Measurements from ENCODE around the gene WDR1. TPM values are rescaled to one million over a fixed set of nuclear protein-coding genes. Genes with fewer than 3 reads are reported as not detected.

Gene WDR1
- total RNA-seq, 1 experiment from 2014 or later = 258 TPM

DNA sequence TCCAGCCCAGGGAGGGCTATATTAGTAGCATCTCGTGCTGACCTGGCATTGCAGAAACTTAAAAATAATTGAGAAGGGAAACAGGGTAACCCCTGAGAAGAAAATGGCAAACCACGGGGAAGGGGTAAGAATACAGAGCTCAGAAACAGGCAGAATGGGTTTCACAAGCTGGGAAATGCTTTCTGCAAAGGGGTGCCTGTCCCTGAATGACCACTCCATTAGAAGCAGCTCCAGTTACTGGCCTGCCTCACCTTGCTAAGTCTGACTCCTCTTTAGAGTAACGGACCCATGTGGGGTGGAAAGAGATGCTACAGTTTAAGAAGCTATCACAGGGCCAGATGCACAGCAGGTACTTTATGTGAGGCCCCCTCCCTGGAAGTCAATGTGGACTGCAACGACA is 2.5 kb downstream of the WDR1 start:
- no peaks in the 10 kb centered on the region for H3K9me2 ChIP-seq (ENCODE audit: insufficient read depth)
- BruUV-seq (replicated peaks) = no TSS peak
- peaks cover 51% of the 10 kb centered on the region for H4K20me1 ChIP-seq (ENCODE audit: insufficient read depth)
- peaks cover 28% of the 10 kb centered on the region; the same call in 1 of the 2 replicates for H3K36me3 ChIP-seq (ENCODE audit: low read depth)
- POLR2A ChIA-PET (ENCODE audit: unreplicated experiment) = interaction anchor here (0.6 kb wide), 1 partner anchor 18 kb away, joined by 3 read pairs; no protein-coding TSS in a partner anchor
- CTCF ChIA-PET = no interaction called here
- intact Hi-C loops (cut with micrococcal nuclease; ENCODE audit: unreplicated experiment) = no loop called here
- TF ChIP-seq EZH2 (IDR thresholded peaks at IDR 0.05; ENCODE audit: low read depth) = no peak
- TF ChIP-seq, protein P1, sequence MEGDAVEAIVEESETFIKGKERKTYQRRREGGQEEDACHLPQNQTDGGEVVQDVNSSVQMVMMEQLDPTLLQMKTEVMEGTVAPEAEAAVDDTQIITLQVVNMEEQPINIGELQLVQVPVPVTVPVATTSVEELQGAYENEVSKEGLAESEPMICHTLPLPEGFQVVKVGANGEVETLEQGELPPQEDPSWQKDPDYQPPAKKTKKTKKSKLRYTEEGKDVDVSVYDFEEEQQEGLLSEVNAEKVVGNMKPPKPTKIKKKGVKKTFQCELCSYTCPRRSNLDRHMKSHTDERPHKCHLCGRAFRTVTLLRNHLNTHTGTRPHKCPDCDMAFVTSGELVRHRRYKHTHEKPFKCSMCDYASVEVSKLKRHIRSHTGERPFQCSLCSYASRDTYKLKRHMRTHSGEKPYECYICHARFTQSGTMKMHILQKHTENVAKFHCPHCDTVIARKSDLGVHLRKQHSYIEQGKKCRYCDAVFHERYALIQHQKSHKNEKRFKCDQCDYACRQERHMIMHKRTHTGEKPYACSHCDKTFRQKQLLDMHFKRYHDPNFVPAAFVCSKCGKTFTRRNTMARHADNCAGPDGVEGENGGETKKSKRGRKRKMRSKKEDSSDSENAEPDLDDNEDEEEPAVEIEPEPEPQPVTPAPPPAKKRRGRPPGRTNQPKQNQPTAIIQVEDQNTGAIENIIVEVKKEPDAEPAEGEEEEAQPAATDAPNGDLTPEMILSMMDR (conservative IDR thresholded peaks at IDR 0.05) = no peak
- no peak for DNase-seq
- H3K27me3 ChIP-seq (ENCODE audit: insufficient read depth, low read depth) = no peaks in the 10 kb centered on the region
- H3K27ac ChIP-seq = no peak overlapping the region
- H3F3A ChIP-seq (ENCODE audit: insufficient read depth, low read depth) = 0 out of 2 replicates have a peak, but pooled peaks cover under 1% of the 10 kb centered on the region
- no peak overlapping the region for H3K4me2 ChIP-seq
- H3K4me3 ChIP-seq = no peak overlapping the region
- no peaks in the 10 kb centered on the region for H3K9me3 ChIP-seq (ENCODE audit: insufficient read depth, low read depth)
- H3K4me1 ChIP-seq (replicated peaks; ENCODE audit: insufficient read depth) = peaks cover 10% of the 10 kb centered on the region
- H3K79me2 ChIP-seq (ENCODE audit: low read depth) = peaks cover 70% of the 10 kb centered on the region
- no peak overlapping the region for H2AFZ ChIP-seq

DNA sequence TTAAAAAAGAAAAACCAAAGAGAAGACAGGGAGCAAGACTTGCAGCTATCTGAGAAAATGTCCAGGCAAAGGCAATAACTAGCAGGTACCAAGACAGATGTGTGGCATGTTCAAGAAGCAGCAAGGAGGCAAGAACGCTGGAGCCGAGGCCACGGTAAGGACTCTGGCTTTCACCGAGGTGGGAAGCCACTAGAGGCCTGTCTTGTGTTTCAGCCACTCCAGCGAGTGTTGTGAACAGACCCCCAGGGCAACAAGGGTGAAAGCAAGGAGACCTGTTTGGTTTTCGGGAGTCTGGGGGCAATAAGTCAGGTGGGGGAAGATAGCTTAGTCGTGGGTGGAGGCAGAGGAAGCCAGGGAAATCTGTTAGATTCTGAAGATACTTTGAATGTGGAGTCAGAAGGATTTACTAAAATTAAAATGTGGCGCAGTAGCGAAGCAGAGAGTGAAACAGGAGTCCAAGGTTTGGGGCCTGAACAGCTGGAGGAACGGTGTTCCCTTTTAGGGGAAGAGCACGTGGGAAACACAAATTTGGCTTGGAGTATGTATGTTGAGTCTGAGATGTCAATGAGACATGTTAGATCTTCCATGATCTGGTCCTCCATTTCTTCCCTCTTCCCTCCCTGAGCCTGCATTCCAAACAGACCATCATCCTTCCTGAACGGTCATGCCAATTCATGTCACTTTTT is 3.1 kb downstream of the WDR1 start:
- POLR2A ChIA-PET (ENCODE audit: unreplicated experiment) = no interaction called here
- no peak overlapping the region for H3K27ac ChIP-seq

DNA sequence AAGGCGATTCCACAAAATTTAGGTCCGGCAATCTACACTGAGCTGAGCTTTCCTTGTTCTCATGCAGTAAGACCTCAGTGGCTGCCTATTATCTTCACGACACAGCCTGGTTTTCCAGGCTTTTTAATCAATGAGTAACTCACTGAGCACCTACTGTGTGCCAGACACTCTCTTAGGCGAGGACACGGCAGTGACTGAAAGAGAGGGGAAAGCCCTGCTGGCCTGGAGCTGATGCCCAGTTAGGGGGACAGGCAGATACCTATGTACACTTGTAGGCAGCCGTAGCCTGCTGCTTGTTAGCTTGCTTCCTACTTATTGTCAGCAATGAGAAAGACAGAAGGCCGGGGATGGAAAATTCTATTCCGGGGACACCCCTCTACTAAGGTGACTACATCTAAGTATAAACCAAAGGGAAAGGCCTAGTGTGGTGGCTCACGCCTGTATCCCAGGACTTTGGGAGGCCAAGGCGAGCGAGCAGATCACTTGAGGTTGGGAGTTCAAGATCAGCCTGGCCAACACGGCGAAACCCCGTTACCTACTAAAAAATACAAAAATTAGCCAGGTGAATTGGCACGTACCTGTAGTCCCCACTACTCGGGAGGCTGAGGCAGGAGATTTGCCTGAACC is 3.8 kb downstream of the WDR1 start:
- no peak overlapping the region for H3K27ac ChIP-seq
- peaks cover 10% of the 10 kb centered on the region for H3K4me1 ChIP-seq (replicated peaks; ENCODE audit: insufficient read depth)
- POLR2A ChIA-PET (ENCODE audit: unreplicated experiment) = no interaction called here

More for the DNA sequence above, 3.1 kb downstream of the WDR1 start:
- no peaks in the 10 kb centered on the region for H3K27me3 ChIP-seq (ENCODE audit: insufficient read depth, low read depth)
- H4K20me1 ChIP-seq (ENCODE audit: insufficient read depth) = peaks cover 58% of the 10 kb centered on the region
- H3K9me3 ChIP-seq (ENCODE audit: insufficient read depth, low read depth) = no peaks in the 10 kb centered on the region
- no TSS peak for BruUV-seq (replicated peaks)
- peaks cover 10% of the 10 kb centered on the region for H3K4me1 ChIP-seq (replicated peaks; ENCODE audit: insufficient read depth)
- TF ChIP-seq EZH2 (IDR thresholded peaks at IDR 0.05; ENCODE audit: low read depth) = no peak
- CTCF ChIA-PET = no interaction called here
- H3K9me2 ChIP-seq (ENCODE audit: insufficient read depth) = no peaks in the 10 kb centered on the region
- H3F3A ChIP-seq (ENCODE audit: insufficient read depth, low read depth) = 0 out of 2 replicates have a peak, but pooled peaks cover 6% of the 10 kb centered on the region
- intact Hi-C loops (cut with micrococcal nuclease; ENCODE audit: unreplicated experiment) = no loop called here
- no peak for DNase-seq
- H3K79me2 ChIP-seq (ENCODE audit: low read depth) = peaks cover 77% of the 10 kb centered on the region
- peaks cover 28% of the 10 kb centered on the region; the same call in 1 of the 2 replicates for H3K36me3 ChIP-seq (ENCODE audit: low read depth)
- H3K4me2 ChIP-seq = no peak overlapping the region
- H2AFZ ChIP-seq = no peak overlapping the region
- H3K4me3 ChIP-seq = no peak overlapping the region

More for the DNA sequence above, 3.8 kb downstream of the WDR1 start:
- Histone ChIP-seq H3K4me2 (no peak overlapping the region), H3K9me2 (ENCODE audit: insufficient read depth) (no peaks in the 10 kb centered on the region), H2AFZ (no peak overlapping the region), H3K4me3 (no peak overlapping the region), H4K20me1 (ENCODE audit: insufficient read depth) (peaks cover 63% of the 10 kb centered on the region), H3K36me3 (ENCODE audit: low read depth) (peaks cover 28% of the 10 kb centered on the region; the same call in 1 of the 2 replicates), H3F3A (ENCODE audit: insufficient read depth, low read depth) (0 out of 2 replicates have a peak, but pooled peaks cover 6% of the 10 kb centered on the region), H3K9me3 (ENCODE audit: insufficient read depth, low read depth) (no peaks in the 10 kb centered on the region), H3K27me3 (ENCODE audit: insufficient read depth, low read depth) (no peaks in the 10 kb centered on the region), H3K79me2 (ENCODE audit: low read depth) (peaks cover 84% of the 10 kb centered on the region)
- TF ChIP-seq EZH2 (IDR thresholded peaks at IDR 0.05; ENCODE audit: low read depth) = no peak
- TF ChIP-seq, protein P1 (conservative IDR thresholded peaks at IDR 0.05) = no peak
- intact Hi-C loops (cut with micrococcal nuclease; ENCODE audit: unreplicated experiment) = no loop called here
- CTCF ChIA-PET = no interaction called here
- no peak for DNase-seq
- BruUV-seq (replicated peaks) = no TSS peak

Data from PC-9 (cell line).